B cell (primary cell): ENCODE results near the gene RIBC2. TPM values are rescaled to one million over a fixed set of nuclear protein-coding genes. Genes with fewer than 3 reads are reported as not detected.

Experiments
- ATAC-seq: fragments of 200-7000 bp; cut with Tn5 transposase; one replicate; pipeline ENCODE4 v1.10.0; 2021; ENCODE audit warnings: low read depth, mild to moderate bottlenecking, moderate number of reproducible peaks, moderate library complexity
- CTCF ChIA-PET: fragments of 350-600 bp; sonication (Branson Sonifier 250); formaldehyde crosslinking; loops from one replicate; lab custom pipeline; 2021; ENCODE audit warnings: antibody characterized with exemption, inconsistent platforms; lab: Charles Lee
- POLR2A ChIA-PET: fragments of 350-600 bp; sonication (Branson Sonifier 250); formaldehyde crosslinking; loops from one replicate; lab custom pipeline; 2021; ENCODE audit warnings: antibody characterized with exemption; lab: Charles Lee
- DNase-seq: peaks from one replicate; pipeline ENCODE4 v3.0.0; 2013
- H2AFZ ChIP-seq: 2 replicates; pipeline ENCODE4 v1.6.1; 2012; ENCODE audit warnings: mild to moderate bottlenecking, low read depth, low read length; ENCODE audit not compliant: insufficient read depth, poor library complexity, severe bottlenecking
- H3K27ac ChIP-seq, 2 donors: 1 replicate in 1 of 2; 2 replicates in 1 of 2; pipeline ENCODE4 v1.5.1; 2012 to 2013; ENCODE audit warnings: low read length in 2 of 2, mild to moderate bottlenecking in 2 of 2, moderate library complexity in 1 of 2
- H3K27me3 ChIP-seq, 4 experiments: fragments of 200-600 bp in 1 of 4; sonication (generic) in 1 of 4; replicated peaks in 1 of 4; 1 replicate in 2 of 4; 2 replicates in 2 of 4; pipeline versions ENCODE4 v1.6.1 to v1.7.0; 2013 to 2016; ENCODE audit warnings: low read length in 3 of 4, mild to moderate bottlenecking in 2 of 4, mixed read lengths in 1 of 4, moderate library complexity in 1 of 4; ENCODE audit not compliant: insufficient read depth in 4 of 4, control insufficient read depth in 3 of 4; ENCODE audit errors: control extremely low read depth in 1 of 4
- H3K36me3 ChIP-seq, 2 experiments: replicated peaks in 1 of 2; 1 replicate in 1 of 2; 2 replicates in 1 of 2; pipeline versions ENCODE4 v1.6.1 to v1.7.1; 2013; ENCODE audit warnings: low read length in 1 of 2; ENCODE audit not compliant: insufficient read depth in 2 of 2, control insufficient read depth in 1 of 2; ENCODE audit errors: control extremely low read depth in 1 of 2, extremely low read depth in 1 of 2
- H3K4me1 ChIP-seq, 2 donors: fragments of 200-600 bp in 1 of 2; sonication (generic) in 1 of 2; 1 replicate in 1 of 2; 2 replicates in 1 of 2; pipeline versions ENCODE4 v1.5.1 to v1.6.1; 2013 to 2017; ENCODE audit warnings: low read length in 2 of 2; ENCODE audit not compliant: control insufficient read depth in 2 of 2, insufficient read depth in 2 of 2
- H3K4me2 ChIP-seq: replicated peaks from 2 replicates; pipeline ENCODE3; 2012; ENCODE audit warnings: mild to moderate bottlenecking, low read depth, low read length; ENCODE audit not compliant: poor library complexity, severe bottlenecking
- H3K4me3 ChIP-seq, 5 experiments: fragments of 200-600 bp in 1 of 5; sonication (generic) in 1 of 5; 1 replicate in 3 of 5; 2 replicates in 2 of 5; pipeline versions ENCODE4 v1.5.1 to v1.7.0; 2011 to 2016; ENCODE audit warnings: low read length in 4 of 5, mild to moderate bottlenecking in 4 of 5, low read depth in 2 of 5, control low read depth in 1 of 5, moderate library complexity in 1 of 5; ENCODE audit not compliant: insufficient read depth in 1 of 5; ENCODE audit errors: control extremely low read depth in 1 of 5, extremely low read depth in 1 of 5
- H3K79me2 ChIP-seq: fragments of 200-600 bp; sonication (generic); one replicate; pipeline ENCODE4 v1.6.0; 2016; ENCODE audit warnings: low read length; ENCODE audit not compliant: control insufficient read depth, insufficient read depth
- H3K9ac ChIP-seq: fragments of 200-600 bp; sonication (generic); 2 replicates; pipeline ENCODE4 v1.6.1; 2017; ENCODE audit warnings: mild to moderate bottlenecking, low read length, moderate library complexity
- H3K9me3 ChIP-seq, 3 donors: one replicate each; pipeline versions ENCODE4 v1.6.1 to v1.7.1; 2013; ENCODE audit warnings: low read length in 2 of 3; ENCODE audit not compliant: control insufficient read depth in 2 of 3, insufficient read depth in 1 of 3; ENCODE audit errors: control extremely low read depth in 1 of 3
- H4K20me1 ChIP-seq: 2 replicates; pipeline ENCODE4 v1.6.0; 2012; ENCODE audit warnings: mild to moderate bottlenecking, low read length; ENCODE audit not compliant: insufficient read depth, control insufficient read depth, poor library complexity, severe bottlenecking
- H3K27ac Mint-ChIP-seq: one replicate; pipeline ENCODE4 v1.8.0; 2021; ENCODE audit warnings: mixed read lengths
- H3K27me3 Mint-ChIP-seq: one replicate; pipeline ENCODE4 v1.8.0; 2021; ENCODE audit warnings: mixed read lengths
- H3K4me1 Mint-ChIP-seq: one replicate; pipeline ENCODE4 v1.8.0; 2021; ENCODE audit warnings: mixed read lengths
- H3K4me3 Mint-ChIP-seq: one replicate; pipeline ENCODE4 v1.8.0; 2021; ENCODE audit warnings: mixed read lengths
- H3K9me3 Mint-ChIP-seq: one replicate; pipeline ENCODE4 v1.8.0; 2022; ENCODE audit warnings: mixed read lengths; ENCODE audit not compliant: insufficient read depth
- EZH2 ChIP-seq: IDR thresholded peaks from 2 replicates; pipeline ENCODE4 v1.6.1; 2012; ENCODE audit warnings: borderline replicate concordance, low read depth, mild to moderate bottlenecking, moderate library complexity, low read length; ENCODE audit not compliant: insufficient read depth, poor library complexity, severe bottlenecking
- WGBS: methylation state at CpG from one replicate; pipeline ENCODE4 v1.1.5; 2013; ENCODE audit warnings: missing lambda C conversion rate; ENCODE audit not compliant: insufficient coverage; 5-methylcytosine and 5-hydroxymethylcytosine counted together
- intact Hi-C: fragments of 100-400 bp; cut with micrococcal nuclease; formaldehyde crosslinking; loops from one replicate; pipeline ENCODE4 v1.10.0; 2022
- polyA plus RNA-seq: library from polyadenylated mRNA; depleted of rRNA; stranded (reverse); fragments of >200 nt; gene quantifications from 2 replicates; pipeline ENCODE4 v1.2.3, GENCODE V29; 2012
- total RNA-seq, 2 donors: library from RNA; stranded (reverse); fragments of 120-200 nt in 1 of 2; gene quantifications; 1 replicate in 1 of 2; 2 replicates in 1 of 2; pipeline versions ENCODE4 v1.2.3 to v1.2.4, GENCODE V29; 2013 to 2022
- TF ChIP-seq, protein P1 (sequence below): fragments of 200-600 bp; IDR thresholded peaks from one replicate; pipeline ENCODE4 v1.8.0; 2022; ENCODE audit warnings: antibody characterized with exemption, mild to moderate bottlenecking

Gene RIBC2
- total and polyA plus RNA-seq, 2 donors (not counting 1 experiment from before 2014, with no cell fraction given), result not detected

DNA sequence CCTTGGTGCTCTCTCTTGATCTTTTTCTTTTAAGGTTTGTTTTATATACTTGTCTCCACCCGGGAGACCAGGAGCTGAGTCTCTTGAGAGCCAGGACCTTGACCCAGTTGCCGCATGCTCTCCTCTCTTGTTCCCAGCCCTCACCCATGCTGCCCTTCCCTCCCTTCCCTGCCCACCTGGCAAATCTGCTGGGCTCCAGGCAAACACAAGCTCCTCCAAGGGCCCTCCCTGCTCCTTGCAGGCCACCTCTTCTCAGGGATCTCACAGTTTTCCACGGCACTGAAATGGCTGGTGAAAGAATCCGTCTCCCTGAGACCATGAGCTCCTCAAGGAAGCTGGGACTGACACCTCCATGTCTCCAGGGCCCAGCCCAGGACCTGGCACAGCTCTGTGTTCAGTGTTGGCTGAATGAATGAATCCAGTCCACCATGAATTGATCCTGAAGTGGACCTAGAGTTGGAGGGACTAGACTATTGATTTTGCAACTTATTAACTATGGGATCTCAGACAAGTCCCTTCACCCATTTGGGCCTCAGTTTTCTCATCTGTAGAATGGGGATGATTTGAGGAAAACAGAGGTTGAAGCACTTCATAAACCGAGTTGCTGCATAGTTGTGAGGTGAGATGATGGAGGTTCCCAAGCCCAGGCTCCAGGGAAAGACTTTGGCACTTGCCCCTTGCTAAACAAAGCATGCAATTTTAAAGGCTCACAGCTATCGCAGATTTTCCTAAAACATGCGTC lies 64.0 kb downstream of the RIBC2 start:
- POLR2A ChIA-PET, result no interaction called here
- no peak overlapping the region for H3K27ac Mint-ChIP-seq
- TF ChIP-seq, protein P1, sequence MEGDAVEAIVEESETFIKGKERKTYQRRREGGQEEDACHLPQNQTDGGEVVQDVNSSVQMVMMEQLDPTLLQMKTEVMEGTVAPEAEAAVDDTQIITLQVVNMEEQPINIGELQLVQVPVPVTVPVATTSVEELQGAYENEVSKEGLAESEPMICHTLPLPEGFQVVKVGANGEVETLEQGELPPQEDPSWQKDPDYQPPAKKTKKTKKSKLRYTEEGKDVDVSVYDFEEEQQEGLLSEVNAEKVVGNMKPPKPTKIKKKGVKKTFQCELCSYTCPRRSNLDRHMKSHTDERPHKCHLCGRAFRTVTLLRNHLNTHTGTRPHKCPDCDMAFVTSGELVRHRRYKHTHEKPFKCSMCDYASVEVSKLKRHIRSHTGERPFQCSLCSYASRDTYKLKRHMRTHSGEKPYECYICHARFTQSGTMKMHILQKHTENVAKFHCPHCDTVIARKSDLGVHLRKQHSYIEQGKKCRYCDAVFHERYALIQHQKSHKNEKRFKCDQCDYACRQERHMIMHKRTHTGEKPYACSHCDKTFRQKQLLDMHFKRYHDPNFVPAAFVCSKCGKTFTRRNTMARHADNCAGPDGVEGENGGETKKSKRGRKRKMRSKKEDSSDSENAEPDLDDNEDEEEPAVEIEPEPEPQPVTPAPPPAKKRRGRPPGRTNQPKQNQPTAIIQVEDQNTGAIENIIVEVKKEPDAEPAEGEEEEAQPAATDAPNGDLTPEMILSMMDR, result no peak
- TF ChIP-seq EZH2, result no peak

DNA sequence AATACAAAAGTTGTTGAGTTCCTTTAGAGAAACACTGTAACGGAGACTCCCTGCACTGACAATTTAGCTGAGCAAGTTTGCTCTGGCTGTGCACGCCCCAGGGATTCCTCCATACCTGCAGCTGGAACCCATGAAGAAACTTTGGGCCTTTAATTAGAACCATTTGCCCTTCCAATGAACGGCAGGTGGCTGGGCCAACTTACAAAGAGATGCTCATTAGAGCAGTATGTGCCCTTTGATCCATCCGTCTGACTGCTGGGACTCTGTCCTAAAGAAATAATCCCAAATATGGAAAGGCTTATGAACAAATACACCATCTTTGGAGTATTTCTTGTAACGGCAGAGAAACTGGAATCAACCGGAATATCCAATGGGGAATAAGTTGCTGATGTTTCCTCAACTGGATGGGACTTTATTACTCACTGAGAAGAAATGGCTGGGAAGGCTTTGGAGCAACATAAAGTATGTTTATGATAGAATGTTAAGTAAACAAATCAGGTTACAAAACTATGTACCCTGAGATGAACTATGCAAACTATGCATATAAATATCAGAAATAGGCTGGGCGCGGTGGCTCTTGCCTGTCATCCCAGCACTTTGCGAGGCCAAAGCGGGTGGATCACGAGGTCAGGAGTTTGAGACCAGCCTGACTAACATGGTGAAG lies 64.7 kb downstream of the RIBC2 start:
- no peak overlapping the region for H2AFZ ChIP-seq
- H3K27me3 ChIP-seq, result peaks cover 0 to 4% (median 0%) of the 10 kb centered on the region in 4 experiments
- TF ChIP-seq, protein P1, result no peak
- no peak for TF ChIP-seq EZH2
- H3K4me3 ChIP-seq, result no peak overlapping the region
- WGBS, result 88% methylated on average over 6 of the region's 11 CpGs
- Mint-ChIP-seq H3K27me3 (peaks cover 33% of the 10 kb centered on the region), H3K4me1 (no peaks in the 10 kb centered on the region), H3K4me3 (no peak overlapping the region), H3K27ac (no peak overlapping the region), H3K9me3 (peaks cover 2% of the 10 kb centered on the region)
- no peak overlapping the region for H3K4me2 ChIP-seq
- no peaks in the 10 kb centered on the region for H4K20me1 ChIP-seq
- CTCF ChIA-PET, result interaction anchor here (0.8 kb wide), 1 partner anchor 241 kb away, joined by 4 read pairs; no protein-coding TSS in a partner anchor
- no peaks in the 10 kb centered on the region for H3K36me3 ChIP-seq
- no peak overlapping the region for H3K27ac ChIP-seq
- no peak for DNase-seq
- H3K9me3 ChIP-seq, result peaks cover 0 to 6% (median 3%) of the 10 kb centered on the region in 3 donors
- intact Hi-C loops, result no loop called here
- no peaks in the 10 kb centered on the region for H3K79me2 ChIP-seq
- ATAC-seq, result no peak
- no peak overlapping the region for H3K9ac ChIP-seq
- H3K4me1 ChIP-seq, result no peaks in the 10 kb centered on the region
- POLR2A ChIA-PET, result no interaction called here

More for the DNA sequence above, 64.0 kb downstream of the RIBC2 start:
- no peak overlapping the region for H3K27ac ChIP-seq
- DNase-seq (no peak), ATAC-seq (no peak)
- H3K4me1 ChIP-seq, result no peaks in the 10 kb centered on the region
- 92% methylated on average over 6 of the region's 7 CpGs for WGBS
- H3K9ac ChIP-seq, result no peak overlapping the region
- Mint-ChIP-seq H3K4me3 (no peak overlapping the region), H3K27me3 (peaks cover 33% of the 10 kb centered on the region), H3K9me3 (peaks cover 2% of the 10 kb centered on the region), H3K4me1 (no peaks in the 10 kb centered on the region)
- H4K20me1 ChIP-seq, result no peaks in the 10 kb centered on the region
- peaks cover 0 to 6% (median 3%) of the 10 kb centered on the region in 3 donors for H3K9me3 ChIP-seq
- H3K4me3 ChIP-seq, result no peak overlapping the region
- H3K79me2 ChIP-seq, result no peaks in the 10 kb centered on the region
- intact Hi-C loops, result no loop called here
- H2AFZ ChIP-seq, result no peak overlapping the region
- no peaks in the 10 kb centered on the region for H3K36me3 ChIP-seq
- peaks cover 0 to 4% (median 0%) of the 10 kb centered on the region in 4 experiments for H3K27me3 ChIP-seq
- no peak overlapping the region for H3K4me2 ChIP-seq
- CTCF ChIA-PET, result interaction anchor here (0.8 kb wide), 1 partner anchor 240 kb away, joined by 4 read pairs; no protein-coding TSS in a partner anchor
